ENCODE results near the gene SPEG. TPM values are rescaled to one million over a fixed set of nuclear protein-coding genes. Genes with fewer than 3 reads are reported as not detected.

Gene SPEG
- total RNA-seq, 1 donor from 2014 or later, result 5.6 TPM

DNA sequence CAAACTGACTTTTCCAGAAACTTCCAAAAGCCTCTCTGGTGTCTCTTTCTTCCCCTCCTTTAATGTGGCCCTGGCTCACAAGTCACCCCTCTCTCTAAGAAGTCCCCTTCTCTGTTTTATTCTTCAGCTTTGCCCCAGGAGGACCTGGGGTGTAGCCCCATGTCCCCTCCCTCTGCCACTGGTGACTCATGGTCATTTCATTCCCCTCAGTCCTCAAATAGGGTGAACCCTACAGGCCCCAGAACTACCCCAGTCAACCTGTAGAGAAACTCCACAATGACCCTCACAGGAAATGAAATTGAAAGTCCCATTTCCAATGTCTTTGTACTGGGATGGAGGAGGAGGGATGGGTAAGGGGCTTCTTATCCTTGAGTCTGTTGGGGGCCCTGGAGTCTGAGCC, 6.2 kb upstream of the SPEG start:
- intact Hi-C loops (cut with DNase I), result no loop called here
- H3K27ac ChIP-seq, result no peak overlapping the region
- no peaks in the 10 kb centered on the region for H3K9me3 ChIP-seq
- DNase-seq, result no peak
- H3K4me1 ChIP-seq, result no peaks in the 10 kb centered on the region
- TF ChIP-seq, protein P1, sequence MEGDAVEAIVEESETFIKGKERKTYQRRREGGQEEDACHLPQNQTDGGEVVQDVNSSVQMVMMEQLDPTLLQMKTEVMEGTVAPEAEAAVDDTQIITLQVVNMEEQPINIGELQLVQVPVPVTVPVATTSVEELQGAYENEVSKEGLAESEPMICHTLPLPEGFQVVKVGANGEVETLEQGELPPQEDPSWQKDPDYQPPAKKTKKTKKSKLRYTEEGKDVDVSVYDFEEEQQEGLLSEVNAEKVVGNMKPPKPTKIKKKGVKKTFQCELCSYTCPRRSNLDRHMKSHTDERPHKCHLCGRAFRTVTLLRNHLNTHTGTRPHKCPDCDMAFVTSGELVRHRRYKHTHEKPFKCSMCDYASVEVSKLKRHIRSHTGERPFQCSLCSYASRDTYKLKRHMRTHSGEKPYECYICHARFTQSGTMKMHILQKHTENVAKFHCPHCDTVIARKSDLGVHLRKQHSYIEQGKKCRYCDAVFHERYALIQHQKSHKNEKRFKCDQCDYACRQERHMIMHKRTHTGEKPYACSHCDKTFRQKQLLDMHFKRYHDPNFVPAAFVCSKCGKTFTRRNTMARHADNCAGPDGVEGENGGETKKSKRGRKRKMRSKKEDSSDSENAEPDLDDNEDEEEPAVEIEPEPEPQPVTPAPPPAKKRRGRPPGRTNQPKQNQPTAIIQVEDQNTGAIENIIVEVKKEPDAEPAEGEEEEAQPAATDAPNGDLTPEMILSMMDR (IDR thresholded peaks at IDR 0.05), result no peak
- ATAC-seq, result no peak
- H3K36me3 ChIP-seq, result no peaks in the 10 kb centered on the region
- no peak overlapping the region for H3K4me3 ChIP-seq
- peaks cover 7% of the 10 kb centered on the region for H3K27me3 ChIP-seq

GRCh38 chr2:219429958-219430606, 4.6 kb upstream of the SPEG start:
- intact Hi-C loops (cut with DNase I), result no loop called here
- peak; percentile 19 for DNase-seq
- Histone ChIP-seq H3K27me3 (peaks cover 18% of the 10 kb centered on the region), H3K36me3 (no peaks in the 10 kb centered on the region), H3K4me3 (no peak overlapping the region), H3K4me1 (no peaks in the 10 kb centered on the region), H3K27ac (no peak overlapping the region), H3K9me3 (no peaks in the 10 kb centered on the region)
- TF ChIP-seq, protein P1 (IDR thresholded peaks at IDR 0.05), result no peak
- no peak for ATAC-seq

DNA sequence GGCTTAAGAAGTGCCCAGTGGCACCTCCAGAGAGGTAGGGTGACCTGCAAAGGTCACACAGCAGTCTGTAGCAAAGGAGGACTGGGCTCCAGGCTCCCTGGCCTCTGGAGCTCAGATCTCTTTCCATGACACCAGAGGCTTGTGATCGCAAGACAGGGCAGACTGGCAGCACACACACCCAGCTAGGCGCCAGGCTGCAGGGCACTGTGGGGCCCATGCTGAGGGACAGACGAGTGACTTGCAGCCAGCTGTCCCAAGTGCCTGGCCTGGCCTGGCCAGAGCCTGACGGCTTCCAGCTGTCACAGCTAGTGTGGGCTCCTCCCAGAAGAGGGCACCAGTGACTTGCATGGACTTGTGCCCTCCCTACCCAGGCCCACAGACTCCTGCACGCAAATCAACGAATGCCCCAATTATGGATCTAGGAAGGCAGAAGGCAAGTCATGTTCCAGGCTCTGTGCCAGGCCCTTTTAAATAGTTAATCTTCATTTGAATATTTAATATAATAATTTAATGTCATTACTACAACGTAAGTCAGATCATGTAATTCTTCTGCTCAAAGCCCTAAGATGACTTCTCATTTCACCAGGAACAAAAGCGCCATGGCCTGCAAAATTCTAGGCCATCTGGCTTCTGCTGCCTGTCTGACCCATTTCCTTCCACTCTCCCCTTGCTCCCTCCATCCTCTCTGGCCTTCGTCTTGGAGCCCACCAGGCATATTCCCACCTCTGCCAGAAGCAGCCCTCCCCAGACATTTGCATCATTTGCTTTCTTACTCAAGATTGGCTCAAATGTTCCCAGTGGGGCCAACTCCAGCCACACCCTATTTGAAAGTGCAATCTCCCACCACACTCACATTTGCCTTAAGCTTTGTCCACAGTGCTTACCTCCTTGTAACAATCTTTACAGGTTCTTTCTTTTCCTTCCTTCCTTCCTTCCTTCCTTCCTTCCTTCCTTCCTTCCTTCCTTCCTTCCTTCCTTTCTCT, 3.7 kb upstream of the SPEG start:
- Histone ChIP-seq H3K27ac (no peak overlapping the region), H3K4me3 (no peak overlapping the region), H3K9me3 (no peaks in the 10 kb centered on the region), H3K36me3 (no peaks in the 10 kb centered on the region), H3K27me3 (peaks cover 27% of the 10 kb centered on the region), H3K4me1 (no peaks in the 10 kb centered on the region)
- DNase-seq (peak; percentile 34), ATAC-seq (peak; percentile 42)
- intact Hi-C loops (cut with DNase I), result no loop called here
- TF ChIP-seq, protein P1 (IDR thresholded peaks at IDR 0.05), result no peak

DNA sequence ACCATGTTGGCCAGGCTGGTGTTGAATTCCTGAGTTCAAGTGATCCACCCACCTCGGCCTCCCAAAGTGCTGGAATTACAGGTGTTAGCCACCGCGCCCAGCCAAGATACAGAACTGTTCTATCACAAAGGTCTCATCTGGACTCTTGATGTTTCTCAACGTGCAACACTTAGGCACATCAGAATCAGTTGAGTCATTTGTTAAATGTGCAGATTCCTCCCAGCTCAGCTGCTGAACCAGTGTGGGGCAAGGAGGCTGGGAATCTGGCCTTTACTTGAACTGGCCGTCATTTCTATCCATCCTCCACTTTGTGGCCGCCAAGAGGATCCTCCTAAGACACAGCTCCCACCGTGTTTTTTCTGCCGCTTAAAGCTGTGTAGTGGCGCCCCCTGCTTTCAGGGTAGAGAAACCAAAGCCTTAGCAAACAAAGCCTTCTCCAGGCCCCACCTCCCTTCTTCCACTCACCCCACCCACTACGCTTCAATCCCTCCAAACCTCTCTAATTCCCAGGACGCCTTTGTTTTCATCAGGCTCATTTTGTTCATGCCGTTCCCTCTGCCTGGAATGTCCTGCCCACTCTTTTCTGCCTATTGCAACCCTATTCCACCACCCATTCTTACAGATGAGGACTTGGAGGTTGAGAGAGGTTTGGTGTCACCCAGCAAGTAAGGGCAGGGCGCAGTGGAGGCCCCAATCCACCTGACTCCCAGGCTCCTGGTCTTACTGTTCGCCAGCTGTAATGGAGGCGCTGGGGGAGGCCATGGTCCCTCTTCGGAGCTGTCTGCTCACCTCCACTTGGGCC, 776 bp upstream of the SPEG start:
- H3K4me1 ChIP-seq, result no peaks in the 10 kb centered on the region
- TF ChIP-seq, protein P1 (IDR thresholded peaks at IDR 0.05), result peak; percentile 27
- DNase-seq (no peak), ATAC-seq (no peak)
- H3K27ac ChIP-seq, result no peak overlapping the region
- peaks cover 27% of the 10 kb centered on the region for H3K27me3 ChIP-seq
- H3K9me3 ChIP-seq, result no peaks in the 10 kb centered on the region
- H3K36me3 ChIP-seq, result no peaks in the 10 kb centered on the region
- no peak overlapping the region for H3K4me3 ChIP-seq
- intact Hi-C loops (cut with DNase I), result no loop called here

DNA sequence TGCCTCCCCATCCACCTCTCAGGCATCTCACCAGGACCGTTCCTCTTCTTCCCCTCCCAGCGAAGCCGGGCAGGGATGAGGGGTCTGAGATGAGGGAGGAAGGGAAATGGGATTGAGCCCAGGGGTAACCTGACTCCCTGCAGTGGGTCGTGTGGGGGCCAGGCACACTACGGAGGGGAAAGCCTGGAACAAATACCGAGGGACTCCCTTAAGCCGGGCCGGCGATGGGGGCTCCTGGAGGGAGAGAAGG, 250 bp upstream of the SPEG start:
- no peak overlapping the region for H3K4me3 ChIP-seq
- TF ChIP-seq, protein P1 (IDR thresholded peaks at IDR 0.05), result no peak
- ATAC-seq (no peak), DNase-seq (no peak)
- H3K9me3 ChIP-seq, result no peaks in the 10 kb centered on the region
- intact Hi-C loops (cut with DNase I), result no loop called here
- no peaks in the 10 kb centered on the region for H3K36me3 ChIP-seq
- no peak overlapping the region for H3K27ac ChIP-seq
- no peaks in the 10 kb centered on the region for H3K4me1 ChIP-seq
- peaks cover 27% of the 10 kb centered on the region for H3K27me3 ChIP-seq
